ENCODE results near the gene ABHD12.

The ABHD12 gene

GRCh38 chr20:25286917-25287316, 103.7 kb downstream of the ABHD12 start:
- no peak for DNase-seq (ENCODE audit: low read depth)
- TF ChIP-seq, protein P1, sequence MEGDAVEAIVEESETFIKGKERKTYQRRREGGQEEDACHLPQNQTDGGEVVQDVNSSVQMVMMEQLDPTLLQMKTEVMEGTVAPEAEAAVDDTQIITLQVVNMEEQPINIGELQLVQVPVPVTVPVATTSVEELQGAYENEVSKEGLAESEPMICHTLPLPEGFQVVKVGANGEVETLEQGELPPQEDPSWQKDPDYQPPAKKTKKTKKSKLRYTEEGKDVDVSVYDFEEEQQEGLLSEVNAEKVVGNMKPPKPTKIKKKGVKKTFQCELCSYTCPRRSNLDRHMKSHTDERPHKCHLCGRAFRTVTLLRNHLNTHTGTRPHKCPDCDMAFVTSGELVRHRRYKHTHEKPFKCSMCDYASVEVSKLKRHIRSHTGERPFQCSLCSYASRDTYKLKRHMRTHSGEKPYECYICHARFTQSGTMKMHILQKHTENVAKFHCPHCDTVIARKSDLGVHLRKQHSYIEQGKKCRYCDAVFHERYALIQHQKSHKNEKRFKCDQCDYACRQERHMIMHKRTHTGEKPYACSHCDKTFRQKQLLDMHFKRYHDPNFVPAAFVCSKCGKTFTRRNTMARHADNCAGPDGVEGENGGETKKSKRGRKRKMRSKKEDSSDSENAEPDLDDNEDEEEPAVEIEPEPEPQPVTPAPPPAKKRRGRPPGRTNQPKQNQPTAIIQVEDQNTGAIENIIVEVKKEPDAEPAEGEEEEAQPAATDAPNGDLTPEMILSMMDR (conservative IDR thresholded peaks at IDR 0.05; ENCODE audit: control insufficient read depth, insufficient read depth, low read depth, low read length) = no peak

GRCh38 chr20:25285856-25286798, 104.5 kb downstream of the ABHD12 start:
- no peak for DNase-seq (ENCODE audit: low read depth)
- TF ChIP-seq, protein P1 (conservative IDR thresholded peaks at IDR 0.05; ENCODE audit: control insufficient read depth, insufficient read depth, low read depth, low read length) = no peak
- no peak overlapping the region for H3K4me3 ChIP-seq (ENCODE audit: control insufficient read depth, low read depth, low read length)

More at GRCh38 chr20:25286917-25287316, 103.7 kb downstream of the ABHD12 start:
- no peak overlapping the region for H3K4me3 ChIP-seq (ENCODE audit: control insufficient read depth, low read depth, low read length)

GRCh38 chr20:25285091-25285647, 105.5 kb downstream of the ABHD12 start:
- TF ChIP-seq, protein P1 (conservative IDR thresholded peaks at IDR 0.05; ENCODE audit: control insufficient read depth, insufficient read depth, low read depth, low read length) = no peak
- peak; percentile 32 for DNase-seq (ENCODE audit: low read depth)
- no peak overlapping the region for H3K4me3 ChIP-seq (ENCODE audit: control insufficient read depth, low read depth, low read length)

DNA sequence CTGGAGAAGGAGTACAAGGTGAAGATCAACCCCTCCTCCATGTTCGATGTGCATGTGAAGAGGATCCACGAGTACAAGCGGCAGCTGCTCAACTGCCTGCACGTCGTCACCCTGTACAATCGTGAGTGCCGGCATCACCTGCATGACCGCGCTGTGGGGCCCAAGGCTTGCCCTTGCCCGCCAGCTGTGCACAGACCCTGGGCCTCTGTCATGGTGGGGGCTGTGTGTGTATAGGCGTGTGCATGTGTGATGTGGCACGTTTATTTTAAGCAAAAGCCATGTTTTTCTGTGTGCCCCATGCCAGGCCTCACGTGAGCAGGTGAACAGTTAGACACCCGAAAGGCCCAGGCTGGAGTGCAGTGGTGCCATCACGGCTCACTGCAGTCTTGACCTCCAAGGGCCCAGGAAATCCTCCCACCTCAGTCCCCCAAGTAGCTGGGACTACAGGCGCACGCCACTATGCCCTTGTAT, 106.5 kb downstream of the ABHD12 start:
- TF ChIP-seq, protein P1 (conservative IDR thresholded peaks at IDR 0.05; ENCODE audit: control insufficient read depth, insufficient read depth, low read depth, low read length) = no peak
- H3K4me3 ChIP-seq (ENCODE audit: control insufficient read depth, low read depth, low read length) = no peak overlapping the region
- no peak for DNase-seq (ENCODE audit: low read depth)

DNA sequence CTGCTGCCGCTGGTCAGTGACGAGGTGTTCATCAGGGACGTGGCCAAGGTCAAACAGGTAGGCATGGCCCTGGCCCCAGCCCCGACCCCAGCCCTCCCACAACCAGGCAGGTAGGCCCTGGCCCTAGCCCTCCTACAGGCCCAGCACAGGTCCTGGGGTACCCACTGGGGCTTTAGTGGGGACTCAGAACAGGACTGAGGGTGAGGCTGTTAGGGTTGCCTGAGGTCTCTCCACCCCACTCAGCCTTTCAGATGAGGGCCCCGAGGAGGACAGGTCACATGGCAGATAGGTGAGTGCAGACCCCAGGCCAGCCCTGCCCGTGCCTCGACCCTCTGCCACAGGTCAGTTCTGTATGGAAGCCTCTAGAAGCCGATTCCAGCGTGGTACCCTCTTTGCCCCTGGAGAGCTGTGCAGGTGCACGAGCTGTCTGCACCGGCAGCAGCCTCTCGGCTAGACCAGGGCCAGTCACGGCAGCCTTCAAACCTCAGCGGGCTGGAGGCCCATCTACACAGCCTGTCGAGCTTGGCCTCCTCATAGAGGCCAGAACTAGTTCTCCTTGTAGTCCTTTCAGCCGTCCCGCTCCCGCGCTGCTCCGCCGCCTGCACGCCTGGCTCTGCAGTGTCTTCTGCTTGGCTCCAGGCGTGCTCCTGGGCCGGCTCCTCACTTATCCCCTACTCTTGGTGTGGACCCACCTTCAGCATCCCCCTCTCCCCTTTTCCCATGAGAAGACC, 107.2 kb downstream of the ABHD12 start:
- no peak for DNase-seq (ENCODE audit: low read depth)
- TF ChIP-seq, protein P1 (conservative IDR thresholded peaks at IDR 0.05; ENCODE audit: control insufficient read depth, insufficient read depth, low read depth, low read length) = no peak
- H3K4me3 ChIP-seq (ENCODE audit: control insufficient read depth, low read depth, low read length) = no peak overlapping the region

DNA sequence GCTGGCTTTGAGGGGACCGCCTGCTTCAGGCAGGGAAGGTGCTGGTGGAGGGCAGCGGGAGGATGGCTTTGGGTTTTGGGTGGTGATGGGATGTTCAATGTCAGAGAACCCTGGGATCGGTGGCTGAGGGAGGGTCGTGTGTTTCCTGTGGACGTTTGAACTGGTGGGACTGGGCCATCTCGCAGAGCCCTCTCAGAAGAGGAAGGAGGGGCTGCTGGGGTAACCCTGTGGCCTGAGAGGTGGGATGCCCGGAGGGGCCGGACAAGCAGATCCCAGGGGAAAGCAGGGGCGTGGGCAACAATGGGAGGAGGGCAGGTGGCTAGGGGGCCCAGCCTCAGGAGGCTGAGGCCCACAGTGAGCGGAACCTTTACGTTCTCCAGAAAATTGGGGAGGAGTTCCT, 107.8 kb downstream of the ABHD12 start:
- TF ChIP-seq, protein P1 (conservative IDR thresholded peaks at IDR 0.05; ENCODE audit: control insufficient read depth, insufficient read depth, low read depth, low read length) = no peak
- DNase-seq (ENCODE audit: low read depth) = no peak
- no peak overlapping the region for H3K4me3 ChIP-seq (ENCODE audit: control insufficient read depth, low read depth, low read length)

Data from fibroblast of mammary gland (primary cell).